SU-DHL-6 (cell line): ENCODE data around the gene TRMT44.

Source experiments
- H2AFZ ChIP-seq: fragments of 200-600 bp; sonication (generic); 2 replicates; pipeline ENCODE4 v1.6.1; 2014; ENCODE audit warnings: low read depth, mild to moderate bottlenecking, moderate library complexity, mixed read lengths, antibody characterized with exemption, low read length; ENCODE audit not compliant: severe bottlenecking
- H3F3A ChIP-seq: fragments of 200-600 bp; shearing (Covaris generic); 2 replicates; pipeline ENCODE4 v1.6.0; 2016; ENCODE audit warnings: antibody characterized with exemption, mild to moderate bottlenecking; ENCODE audit not compliant: insufficient read depth
- H3K27ac ChIP-seq: fragments of 200-600 bp; sonication (generic); 2 replicates; pipeline ENCODE4 v1.5.1; 2016; ENCODE audit warnings: low read depth, mild to moderate bottlenecking, low read length, moderate library complexity, mixed read lengths
- H3K27me3 ChIP-seq: fragments of 200-600 bp; sonication (generic), shearing (Covaris generic); 2 replicates; pipeline ENCODE4 v1.6.0; 2014; ENCODE audit warnings: mild to moderate bottlenecking, low read length
- H3K36me3 ChIP-seq: fragments of 200-600 bp; sonication (generic); 2 replicates; pipeline ENCODE4 v1.6.1; 2014; ENCODE audit warnings: mild to moderate bottlenecking, low read length, mixed read lengths
- H3K4me2 ChIP-seq: fragments of 300-600, 200-600 bp; shearing (Covaris generic), sonication (generic); 2 replicates; pipeline ENCODE4 v1.6.0; 2014; ENCODE audit warnings: low read length, low read depth, mild to moderate bottlenecking; ENCODE audit not compliant: poor library complexity, severe bottlenecking
- H3K4me3 ChIP-seq: fragments of 200-600 bp; sonication (generic); 2 replicates; pipeline ENCODE4 v1.5.1; 2014; ENCODE audit warnings: antibody characterized with exemption, low read length, mild to moderate bottlenecking, mixed read lengths; ENCODE audit not compliant: insufficient read depth, poor library complexity, severe bottlenecking
- H3K79me2 ChIP-seq: fragments of 200-600 bp; sonication (generic); 2 replicates; pipeline ENCODE4 v1.6.1; 2014; ENCODE audit warnings: mild to moderate bottlenecking, low read length, moderate library complexity; ENCODE audit not compliant: insufficient read depth
- H3K9ac ChIP-seq: fragments of 200-600 bp; sonication (generic); 2 replicates; pipeline ENCODE4 v1.7.0; 2014; ENCODE audit warnings: mild to moderate bottlenecking, low read length
- H3K9me2 ChIP-seq: fragments of 200-600 bp; sonication (generic); replicated peaks from 2 replicates; pipeline ENCODE4 v1.6.1; 2014; ENCODE audit warnings: low read length; ENCODE audit not compliant: insufficient read depth
- H3K9me3 ChIP-seq: fragments of 200-600 bp; sonication (generic); 2 replicates; pipeline ENCODE4 v1.6.1; 2014; ENCODE audit warnings: low read length, mixed read lengths; ENCODE audit not compliant: insufficient read depth
- H4K20me1 ChIP-seq: fragments of 200-600 bp; sonication (generic); 2 replicates; pipeline ENCODE4 v1.6.1; 2014; ENCODE audit warnings: low read depth, mild to moderate bottlenecking, antibody characterized with exemption, low read length, moderate library complexity, mixed read lengths
- CTCF ChIP-seq: fragments of 200-600 bp; sonication (generic); IDR thresholded peaks from one replicate; pipeline ENCODE4 v1.5.1; 2017; ENCODE audit warnings: antibody characterized with exemption, mild to moderate bottlenecking, low read length, moderate library complexity; ENCODE audit not compliant: insufficient read depth, poor library complexity, severe bottlenecking
- EZH2phosphoT487 ChIP-seq: fragments of 200-600 bp; sonication (generic), shearing (Covaris generic); conservative IDR thresholded peaks from 2 replicates; pipeline ENCODE4 v1.6.1; 2018; ENCODE audit warnings: mild to moderate bottlenecking, antibody characterized with exemption, low read length, moderate library complexity, mixed read lengths

TRMT44 gene

GRCh38 chr4:8469550-8469949 is 29.0 kb downstream of the TRMT44 start:
- Histone ChIP-seq H3K79me2 (no peaks in the 10 kb centered on the region), H3K9me3 (no peaks in the 10 kb centered on the region), H3K27me3 (no peaks in the 10 kb centered on the region), H3K36me3 (no peaks in the 10 kb centered on the region), H3K4me3 (no peak overlapping the region), H3F3A (no peaks in the 10 kb centered on the region), H3K27ac (no peak overlapping the region), H2AFZ (no peak overlapping the region), H4K20me1 (peaks cover 4% of the 10 kb centered on the region; the same call in 1 of the 2 replicates), H3K9me2 (no peaks in the 10 kb centered on the region), H3K4me2 (no peak overlapping the region), H3K9ac (no peak overlapping the region)
- TF ChIP-seq EZH2phosphoT487 (no peak), CTCF (no peak)

DNA sequence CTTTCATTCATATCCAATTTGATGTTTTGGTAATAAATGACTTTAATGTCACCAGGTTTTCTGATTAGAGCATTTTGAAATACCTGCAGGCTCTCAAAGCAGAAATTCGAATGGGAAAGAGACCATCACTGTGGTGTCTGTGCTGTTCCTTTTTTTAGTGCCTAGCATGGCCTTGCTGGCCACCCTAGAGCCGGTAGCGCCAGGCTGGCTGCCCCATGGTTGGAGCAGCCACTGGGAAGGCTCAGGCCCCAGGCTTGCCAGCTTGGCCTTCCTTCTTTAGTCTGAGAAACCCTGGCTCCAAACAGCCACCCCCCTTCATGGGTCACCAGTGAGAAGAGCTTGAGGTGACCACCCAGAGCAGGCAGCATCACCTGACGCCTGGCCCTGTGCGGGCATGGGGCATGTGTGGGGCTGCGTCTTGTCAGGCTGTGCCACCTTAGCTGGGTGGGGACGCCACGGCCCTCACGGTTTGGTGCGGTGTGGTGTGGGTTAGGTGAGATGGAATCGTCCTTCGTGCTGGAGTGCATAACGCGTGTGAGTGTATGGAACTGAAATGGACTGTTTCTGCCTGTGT is 30.0 kb downstream of the TRMT44 start:
- H3K9me2 ChIP-seq = no peaks in the 10 kb centered on the region
- H4K20me1 ChIP-seq = peaks cover 4% of the 10 kb centered on the region; the same call in 1 of the 2 replicates
- H3K27me3 ChIP-seq = no peaks in the 10 kb centered on the region
- no peak overlapping the region for H3K4me2 ChIP-seq
- H3K36me3 ChIP-seq = no peaks in the 10 kb centered on the region
- no peaks in the 10 kb centered on the region for H3F3A ChIP-seq
- no peak overlapping the region for H3K9ac ChIP-seq
- H3K79me2 ChIP-seq = no peaks in the 10 kb centered on the region
- H3K27ac ChIP-seq = no peak overlapping the region
- TF ChIP-seq CTCF (no peak), EZH2phosphoT487 (no peak)
- no peak overlapping the region for H3K4me3 ChIP-seq
- no peak overlapping the region for H2AFZ ChIP-seq
- no peaks in the 10 kb centered on the region for H3K9me3 ChIP-seq

DNA sequence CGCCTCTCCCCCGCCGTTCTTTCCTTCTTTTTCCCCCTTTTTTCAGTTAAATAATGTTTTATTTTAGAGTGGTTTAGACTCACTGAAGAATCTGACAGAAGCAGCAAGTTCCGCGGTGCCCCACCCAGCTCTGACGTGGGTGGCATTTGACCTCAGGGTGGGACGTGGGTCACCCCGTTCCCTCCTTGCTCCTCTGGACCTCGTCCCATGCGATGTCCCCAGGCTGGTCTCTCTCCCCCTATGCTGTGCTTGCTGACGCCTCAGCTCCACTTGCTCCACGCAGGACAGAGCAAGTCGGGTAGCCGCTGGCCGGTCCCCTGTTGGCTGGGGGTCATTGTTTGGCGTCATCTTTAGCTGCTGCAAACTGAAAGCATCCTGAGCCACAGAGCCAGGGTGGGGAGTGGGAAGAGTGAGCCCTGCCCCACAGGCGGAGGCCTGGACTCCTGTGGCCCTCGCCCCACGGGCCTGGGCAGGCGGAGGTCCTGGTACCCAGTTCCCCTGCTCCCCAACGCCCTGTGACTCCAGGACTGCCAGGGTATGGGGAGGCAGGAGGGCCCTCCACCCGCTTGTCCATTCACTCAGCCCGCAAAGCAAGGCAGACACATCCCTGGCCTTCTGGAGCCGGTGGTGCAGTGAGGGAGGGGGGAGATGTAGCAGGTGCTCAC is 30.8 kb downstream of the TRMT44 start:
- no peak overlapping the region for H3K9ac ChIP-seq
- no peaks in the 10 kb centered on the region for H3K9me3 ChIP-seq
- no peak overlapping the region for H3K27ac ChIP-seq
- H3F3A ChIP-seq = no peaks in the 10 kb centered on the region
- no peak overlapping the region for H2AFZ ChIP-seq
- TF ChIP-seq CTCF = no peak
- no peak for TF ChIP-seq EZH2phosphoT487
- peaks cover 4% of the 10 kb centered on the region; the same call in 1 of the 2 replicates for H4K20me1 ChIP-seq
- H3K4me3 ChIP-seq = no peak overlapping the region
- H3K79me2 ChIP-seq = no peaks in the 10 kb centered on the region
- no peaks in the 10 kb centered on the region for H3K27me3 ChIP-seq
- no peak overlapping the region for H3K4me2 ChIP-seq
- no peaks in the 10 kb centered on the region for H3K9me2 ChIP-seq
- H3K36me3 ChIP-seq = no peaks in the 10 kb centered on the region
